ENCODE measurements around the gene MANSC1.

MANSC1 gene

GRCh38 chr12:12286441-12286840 is 63.6 kb downstream of the MANSC1 start:
- no peaks in the 10 kb centered on the region for H3K36me3 ChIP-seq (ENCODE audit: control insufficient read depth in 2 of 2, insufficient read depth in 1 of 2, low read length in 2 of 2)
- H3K4me1 ChIP-seq (ENCODE audit: control insufficient read depth, insufficient read depth, low read length) = no peaks in the 10 kb centered on the region
- H3K27ac ChIP-seq (ENCODE audit: extremely low read depth, low read depth, low read length) = no peak overlapping the region
- no peaks in the 10 kb centered on the region for H3K9me3 ChIP-seq (ENCODE audit: control insufficient read depth, insufficient read depth, low read depth, low read length)
- CTCF ChIA-PET = no interaction called here
- H3K4me3 ChIP-seq (ENCODE audit: low read depth, low read length) = no peak overlapping the region
- POLR2A ChIA-PET = no interaction called here
- peak; percentile 52 for TF ChIP-seq ZNF510 (tag by site-specific recombination; IDR thresholded peaks at IDR 0.05; ENCODE audit: insufficient replicate concordance)
- TF ChIP-seq ZNF449 (tag by site-specific recombination; IDR thresholded peaks at IDR 0.05) = no peak
- peak; percentile 60 for TF ChIP-seq ZNF555 (tag by site-specific recombination; conservative IDR thresholded peaks at IDR 0.05)
- TF ChIP-seq ZNF654 (tag by site-specific recombination; IDR thresholded peaks at IDR 0.05; ENCODE audit: low read depth) = 0 out of 2 replicates have a peak, but pooled peaks have one; percentile 9
- peak; percentile 65 for TF ChIP-seq ZNF426 (tag by site-specific recombination; IDR thresholded peaks at IDR 0.05)
- TF ChIP-seq ZBTB49 (tag by site-specific recombination; IDR thresholded peaks at IDR 0.05; ENCODE audit: low read depth) = no peak
- TF ChIP-seq ZNF623 (tag by site-specific recombination; IDR thresholded peaks at IDR 0.05) = peak; percentile 67
- peak; percentile 51; the same call in 1 of the 2 replicates for TF ChIP-seq ZBTB8A (tag by site-specific recombination; IDR thresholded peaks at IDR 0.05)
- 0 out of 2 replicates have a peak, but pooled peaks have one; percentile 41 for TF ChIP-seq ZNF292 (tag by site-specific recombination; IDR thresholded peaks at IDR 0.05; ENCODE audit: borderline replicate concordance, low read depth)
- no peak for TF ChIP-seq ZNF639 (tag by site-specific recombination; IDR thresholded peaks at IDR 0.05)
- peak; percentile 80 for TF ChIP-seq ZNF518A (tag by site-specific recombination; conservative IDR thresholded peaks at IDR 0.05; ENCODE audit: low read depth)
- no peak for TF ChIP-seq PRDM2 (tag by site-specific recombination; IDR thresholded peaks at IDR 0.05; ENCODE audit: borderline replicate concordance)
- no peak for TF ChIP-seq ZNF19 (tag by site-specific recombination; IDR thresholded peaks at IDR 0.05; ENCODE audit: low read depth)
- peak; percentile 61; the same call in 1 of the 2 replicates for TF ChIP-seq ZBTB11 (tag by site-specific recombination; conservative IDR thresholded peaks at IDR 0.05; ENCODE audit: low read depth)
- 0 out of 2 replicates have a peak, but pooled peaks have one; percentile 21 for TF ChIP-seq ZNF433 (tag by site-specific recombination; IDR thresholded peaks at IDR 0.05; ENCODE audit: low read depth)
- peak; percentile 64; the same call in 1 of the 2 replicates for TF ChIP-seq ZNF140 (tag by site-specific recombination; IDR thresholded peaks at IDR 0.05)
- no peak for TF ChIP-seq ZNF837 (tag by site-specific recombination; IDR thresholded peaks at IDR 0.05)

All from HEK293 (cell line).